Stomach (tissue), 9 donors: ENCODE measurements around the gene NFATC1. TPM values are rescaled to one million over a fixed set of nuclear protein-coding genes. Genes with fewer than 3 reads are reported as not detected.

ENCODE experiments used
- DNase-seq, 2 donors: peaks; one replicate each; pipeline versions ENCODE4 v3.0.0 to v3.0.0-alpha.2; 2013 to 2019
- H3K27ac ChIP-seq, 5 donors: fragments of 200-600 bp in 4 of 5; sonication (generic) in 4 of 5; one replicate each; pipeline ENCODE4 v1.5.1; 2013 to 2019; ENCODE audit warnings: mild to moderate bottlenecking in 1 of 5, moderate library complexity in 1 of 5
- H3K27me3 ChIP-seq, 3 donors: fragments of 200-600 bp; sonication (generic); one replicate each; pipeline ENCODE4 v1.5.1; 2017 to 2019; ENCODE audit warnings: mixed run types in 1 of 3
- H3K36me3 ChIP-seq, 4 donors: fragments of 200-600 bp; sonication (generic); 1 replicate in 3 of 4; 2 replicates in 1 of 4; pipeline ENCODE4 v1.5.1; 2016 to 2019
- H3K4me1 ChIP-seq, 4 donors: fragments of 200-600 bp; sonication (generic); one replicate each; pipeline ENCODE4 v1.5.1; 2016 to 2019
- H3K4me3 ChIP-seq, 4 donors: fragments of 200-600 bp; sonication (generic) in 3 of 4; one replicate each; pipeline ENCODE4 v1.5.1; 2016 to 2019; ENCODE audit warnings: mild to moderate bottlenecking in 1 of 4
- H3K9me3 ChIP-seq, 4 donors: fragments of 200-600 bp; sonication (generic); one replicate each; pipeline ENCODE4 v1.5.1; 2016 to 2019
- EP300 ChIP-seq: sonication (generic); formaldehyde crosslinking; IDR thresholded peaks from one replicate; pipeline ENCODE4 v1.6.1; 2017; ENCODE audit warnings: antibody characterized with exemption
- POLR2A ChIP-seq, 4 donors: fragments of 450-650 bp; IDR thresholded peaks; one replicate each; pipeline ENCODE4 v1.6.1; 2016; ENCODE audit warnings: antibody characterized with exemption in 4 of 4, control low read depth in 2 of 4, mild to moderate bottlenecking in 1 of 4, moderate library complexity in 1 of 4
- POLR2AphosphoS5 ChIP-seq, 3 donors: sonication (generic); formaldehyde crosslinking; IDR thresholded peaks; one replicate each; pipeline ENCODE4 v1.6.1; 2016; ENCODE audit warnings: antibody characterized with exemption in 3 of 3
- WGBS, 5 donors: extraction: QIAGEN DNeasy Blood & Tissue Kit in 3 of 5; methylation state at CpG; one replicate each; pipeline versions ENCODE4 v1.1.5 to v1.1.7; 2013 to 2018; 5-methylcytosine and 5-hydroxymethylcytosine counted together
- intact Hi-C: fragments of 100-400 bp; cut with DNase I; formaldehyde crosslinking; loops from one replicate; pipeline ENCODE4 v1.15.1; 2023; ENCODE audit warnings: low total_unique reads
- polyA plus RNA-seq, 3 donors: library from polyadenylated mRNA; stranded (reverse); fragments of 200-250 nt; gene quantifications; one replicate each; pipeline ENCODE4 v1.2.3, GENCODE V29; 2013
- total RNA-seq, 5 donors: library from RNA; depleted of rRNA; stranded (reverse); fragments of >200 nt; gene quantifications; one replicate each; pipeline versions ENCODE4 v1.1.0 to v1.2.3, GENCODE V29; 2014 to 2016
- TF ChIP-seq, protein P1 (sequence below), 7 experiments: fragments of 450-650 bp in 4 of 7; fragments of 200-600 bp in 3 of 7; sonication (generic) in 3 of 7; IDR thresholded peaks; one replicate each; pipeline ENCODE4 v1.5.1; 2016 to 2019; ENCODE audit warnings: antibody characterized with exemption in 7 of 7, control low read depth in 2 of 7, mild to moderate bottlenecking in 1 of 7
- donor health status: healthy with polysubstance abuse.
- donor health status: Bipolar disorder and iron deficiency.
- donor health status: healthy.

The NFATC1 gene
- total and polyA plus RNA-seq, 8 donors: 2.6 to 14.0 (median 6.1) TPM

DNA sequence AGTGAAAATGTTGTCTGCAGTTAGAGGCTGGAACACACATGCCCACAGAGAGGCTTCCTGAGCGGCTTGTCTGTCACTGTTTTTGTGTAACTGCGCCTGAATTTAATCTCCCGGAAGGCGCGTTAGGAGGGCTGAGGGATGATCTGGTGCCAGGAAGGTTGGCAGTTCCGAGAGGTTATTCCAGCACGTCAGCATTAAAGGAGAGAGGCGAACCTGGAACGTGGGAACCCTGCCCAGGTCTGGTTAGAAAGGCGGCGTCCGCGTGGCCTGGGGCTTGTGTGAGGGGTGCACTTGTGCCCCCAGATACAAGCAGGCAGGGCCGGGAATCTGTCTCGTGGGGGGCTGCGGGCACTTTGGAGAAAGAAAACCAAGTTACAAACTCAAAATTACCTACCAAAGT lies 75.3 kb downstream of the NFATC1 start:
- Histone ChIP-seq H3K27ac (no peak overlapping the region), H3K9me3 (no peaks in the 10 kb centered on the region), H3K4me1 (peaks cover 0 to under 1% (median under 1%) of the 10 kb centered on the region in 4 donors), H3K4me3 (no peak overlapping the region), H3K36me3 (peaks cover 0 to 59% (median 37%) of the 10 kb centered on the region in 4 donors), H3K27me3 (no peaks in the 10 kb centered on the region)
- 83 to 96% (median 87%) methylated on average over 16 of the region's 16 CpGs for WGBS, 5 donors
- DNase-seq: no peak
- TF ChIP-seq, protein P1, sequence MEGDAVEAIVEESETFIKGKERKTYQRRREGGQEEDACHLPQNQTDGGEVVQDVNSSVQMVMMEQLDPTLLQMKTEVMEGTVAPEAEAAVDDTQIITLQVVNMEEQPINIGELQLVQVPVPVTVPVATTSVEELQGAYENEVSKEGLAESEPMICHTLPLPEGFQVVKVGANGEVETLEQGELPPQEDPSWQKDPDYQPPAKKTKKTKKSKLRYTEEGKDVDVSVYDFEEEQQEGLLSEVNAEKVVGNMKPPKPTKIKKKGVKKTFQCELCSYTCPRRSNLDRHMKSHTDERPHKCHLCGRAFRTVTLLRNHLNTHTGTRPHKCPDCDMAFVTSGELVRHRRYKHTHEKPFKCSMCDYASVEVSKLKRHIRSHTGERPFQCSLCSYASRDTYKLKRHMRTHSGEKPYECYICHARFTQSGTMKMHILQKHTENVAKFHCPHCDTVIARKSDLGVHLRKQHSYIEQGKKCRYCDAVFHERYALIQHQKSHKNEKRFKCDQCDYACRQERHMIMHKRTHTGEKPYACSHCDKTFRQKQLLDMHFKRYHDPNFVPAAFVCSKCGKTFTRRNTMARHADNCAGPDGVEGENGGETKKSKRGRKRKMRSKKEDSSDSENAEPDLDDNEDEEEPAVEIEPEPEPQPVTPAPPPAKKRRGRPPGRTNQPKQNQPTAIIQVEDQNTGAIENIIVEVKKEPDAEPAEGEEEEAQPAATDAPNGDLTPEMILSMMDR (IDR thresholded peaks at IDR 0.05): no peak
- TF ChIP-seq EP300 (no peak), POLR2A (IDR thresholded peaks at IDR 0.05) (no peak), POLR2AphosphoS5 (IDR thresholded peaks at IDR 0.05) (no peak)
- intact Hi-C loops: no loop called here

GRCh38 chr18:79471597-79471996 lies 75.9 kb downstream of the NFATC1 start:
- TF ChIP-seq EP300 (no peak), POLR2A (IDR thresholded peaks at IDR 0.05) (no peak), POLR2AphosphoS5 (IDR thresholded peaks at IDR 0.05) (no peak)
- TF ChIP-seq, protein P1 (IDR thresholded peaks at IDR 0.05): no peak
- Histone ChIP-seq H3K27ac (no peak overlapping the region), H3K4me1 (no peaks in the 10 kb centered on the region), H3K4me3 (no peak overlapping the region), H3K9me3 (no peaks in the 10 kb centered on the region), H3K36me3 (peaks cover 0 to 59% (median 36%) of the 10 kb centered on the region in 4 donors), H3K27me3 (no peaks in the 10 kb centered on the region)
- intact Hi-C loops: no loop called here
- WGBS, 5 donors: 88 to 92% (median 91%) methylated on average over 16 of the region's 16 CpGs
- DNase-seq: no peak

DNA sequence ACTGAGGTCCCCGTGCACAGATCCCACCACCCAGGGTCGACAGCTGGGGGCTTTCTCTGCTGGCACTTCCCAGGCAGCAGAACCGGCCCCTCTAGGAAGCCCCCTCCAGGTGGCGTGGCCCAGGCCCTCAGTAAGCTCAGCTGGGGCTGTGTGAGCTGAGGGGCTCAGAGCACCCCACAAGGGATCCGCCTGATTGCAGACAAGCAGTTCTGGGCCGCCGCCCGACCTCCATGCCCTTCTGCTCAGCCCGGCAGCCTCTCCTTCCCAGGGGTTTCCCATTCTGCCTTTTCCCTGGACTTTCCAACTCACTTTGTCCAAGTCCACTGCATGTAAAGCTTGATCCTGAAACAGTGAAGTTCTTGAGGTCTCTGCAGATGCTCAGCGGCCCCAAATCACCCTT lies 76.4 kb downstream of the NFATC1 start:
- no peaks in the 10 kb centered on the region for H3K27me3 ChIP-seq
- no peaks in the 10 kb centered on the region for H3K9me3 ChIP-seq
- 92 to 100% (median 93%) methylated on average over 2 to 10 of the region's 10 CpGs for WGBS, 5 donors
- TF ChIP-seq POLR2A (IDR thresholded peaks at IDR 0.05) (no peak), POLR2AphosphoS5 (IDR thresholded peaks at IDR 0.05) (no peak), EP300 (no peak)
- TF ChIP-seq, protein P1 (IDR thresholded peaks at IDR 0.05): no peak
- no peaks in the 10 kb centered on the region for H3K4me1 ChIP-seq
- H3K27ac ChIP-seq: no peak overlapping the region
- H3K4me3 ChIP-seq: no peak overlapping the region
- no peak for DNase-seq
- intact Hi-C loops: no loop called here
- peaks cover 0 to 55% (median 33%) of the 10 kb centered on the region in 4 donors for H3K36me3 ChIP-seq

DNA sequence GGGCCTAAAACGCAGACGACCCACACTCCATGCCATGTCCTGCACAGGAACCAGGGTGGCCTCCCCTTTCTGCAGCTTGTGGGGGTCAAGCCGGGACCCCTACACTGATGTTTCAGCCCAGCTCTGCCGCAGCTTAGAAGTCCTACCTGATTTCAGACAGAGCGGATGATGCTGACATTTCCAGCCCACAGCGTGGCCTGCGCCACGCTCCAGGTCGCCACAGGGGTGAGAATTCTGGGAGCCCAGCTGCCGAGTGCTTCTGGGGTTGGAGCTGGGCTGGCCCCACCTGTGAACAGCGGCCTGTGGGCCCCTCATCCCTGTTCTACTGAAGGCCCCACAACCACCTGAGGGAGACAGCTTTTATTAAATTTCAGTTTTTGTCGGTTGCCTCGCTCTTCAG lies 77.2 kb downstream of the NFATC1 start:
- TF ChIP-seq POLR2AphosphoS5 (IDR thresholded peaks at IDR 0.05): no peak
- no peak for TF ChIP-seq EP300
- TF ChIP-seq, protein P1 (IDR thresholded peaks at IDR 0.05): no peak
- no peak for TF ChIP-seq POLR2A (IDR thresholded peaks at IDR 0.05)
- H3K36me3 ChIP-seq: peaks cover 0 to 47% (median 26%) of the 10 kb centered on the region in 4 donors
- intact Hi-C loops: no loop called here
- H3K4me3 ChIP-seq: no peak overlapping the region
- 93 to 98% (median 97%) methylated on average over 12 to 13 of the region's 13 CpGs for WGBS, 5 donors
- DNase-seq: no peak
- no peaks in the 10 kb centered on the region for H3K4me1 ChIP-seq
- no peak overlapping the region for H3K27ac ChIP-seq
- H3K27me3 ChIP-seq: no peaks in the 10 kb centered on the region
- no peaks in the 10 kb centered on the region for H3K9me3 ChIP-seq
